Ishikawa (cell line): ENCODE results near the gene NTMT1.

Source experiments
- CEBPB ChIP-seq: IDR thresholded peaks from 2 replicates; pipeline ENCODE4 v1.6.1; 2012
- CREB1 ChIP-seq: IDR thresholded peaks from 2 replicates; pipeline ENCODE4 v1.6.1; 2012; ENCODE audit warnings: low read depth
- EGR1 ChIP-seq: IDR thresholded peaks from 2 replicates; pipeline ENCODE4 v1.6.1; 2012
- EP300 ChIP-seq: IDR thresholded peaks from 2 replicates; pipeline ENCODE4 v1.6.1; 2012; ENCODE audit warnings: borderline replicate concordance
- FOXM1 ChIP-seq: IDR thresholded peaks from 2 replicates; pipeline ENCODE4 v1.6.1; 2012; ENCODE audit warnings: low read depth, borderline replicate concordance
- NFIC ChIP-seq: IDR thresholded peaks from 2 replicates; pipeline ENCODE4 v1.6.1; 2012
- RAD21 ChIP-seq: IDR thresholded peaks from 2 replicates; pipeline ENCODE4 v1.6.1; 2012; ENCODE audit warnings: low read depth
- TAF1 ChIP-seq: IDR thresholded peaks from 2 replicates; pipeline ENCODE4 v1.6.1; 2012; ENCODE audit warnings: low read depth, mild to moderate bottlenecking
- TCF12 ChIP-seq: IDR thresholded peaks from 2 replicates; pipeline ENCODE4 v1.6.1; 2012; ENCODE audit warnings: low read depth
- TEAD4 ChIP-seq: IDR thresholded peaks from 2 replicates; pipeline ENCODE4 v1.6.1; 2012
- YY1 ChIP-seq: IDR thresholded peaks from 2 replicates; pipeline ENCODE4 v1.6.1; 2012; ENCODE audit warnings: low read depth
- ZBTB7A ChIP-seq: IDR thresholded peaks from 2 replicates; pipeline ENCODE4 v1.6.1; 2012; ENCODE audit warnings: low read depth
- TF ChIP-seq, protein P1 (sequence below): IDR thresholded peaks from 2 replicates; pipeline ENCODE4 v1.6.1; 2012; ENCODE audit warnings: low read depth, mild to moderate bottlenecking
- TF ChIP-seq, protein P2 (sequence below): IDR thresholded peaks from 2 replicates; pipeline ENCODE4 v1.6.1; 2012
- TF ChIP-seq, protein P3 (sequence below): IDR thresholded peaks from 2 replicates; pipeline ENCODE4 v1.6.1; 2012

NTMT1 gene

DNA sequence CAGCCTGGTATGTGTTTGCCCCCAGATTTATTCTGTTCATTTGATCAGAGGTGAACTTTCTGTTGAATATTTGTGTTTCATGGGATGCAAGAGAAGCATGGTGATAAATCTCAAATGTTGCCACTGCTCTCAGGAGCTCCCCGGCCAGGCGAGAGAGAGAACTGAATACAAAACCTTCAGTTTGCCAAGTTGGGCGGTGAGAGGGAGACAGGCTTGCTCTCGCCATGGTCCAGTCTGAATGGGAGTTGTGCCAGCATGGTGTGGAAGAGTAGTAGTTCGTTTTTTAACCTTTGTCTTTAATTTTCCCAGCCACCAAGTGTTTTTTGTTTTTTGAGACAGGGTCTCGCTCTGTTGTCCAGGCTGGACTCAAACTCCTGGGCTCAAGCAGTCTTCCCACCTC, 2.7 kb downstream of the NTMT1 start:
- TF ChIP-seq, protein P1, sequence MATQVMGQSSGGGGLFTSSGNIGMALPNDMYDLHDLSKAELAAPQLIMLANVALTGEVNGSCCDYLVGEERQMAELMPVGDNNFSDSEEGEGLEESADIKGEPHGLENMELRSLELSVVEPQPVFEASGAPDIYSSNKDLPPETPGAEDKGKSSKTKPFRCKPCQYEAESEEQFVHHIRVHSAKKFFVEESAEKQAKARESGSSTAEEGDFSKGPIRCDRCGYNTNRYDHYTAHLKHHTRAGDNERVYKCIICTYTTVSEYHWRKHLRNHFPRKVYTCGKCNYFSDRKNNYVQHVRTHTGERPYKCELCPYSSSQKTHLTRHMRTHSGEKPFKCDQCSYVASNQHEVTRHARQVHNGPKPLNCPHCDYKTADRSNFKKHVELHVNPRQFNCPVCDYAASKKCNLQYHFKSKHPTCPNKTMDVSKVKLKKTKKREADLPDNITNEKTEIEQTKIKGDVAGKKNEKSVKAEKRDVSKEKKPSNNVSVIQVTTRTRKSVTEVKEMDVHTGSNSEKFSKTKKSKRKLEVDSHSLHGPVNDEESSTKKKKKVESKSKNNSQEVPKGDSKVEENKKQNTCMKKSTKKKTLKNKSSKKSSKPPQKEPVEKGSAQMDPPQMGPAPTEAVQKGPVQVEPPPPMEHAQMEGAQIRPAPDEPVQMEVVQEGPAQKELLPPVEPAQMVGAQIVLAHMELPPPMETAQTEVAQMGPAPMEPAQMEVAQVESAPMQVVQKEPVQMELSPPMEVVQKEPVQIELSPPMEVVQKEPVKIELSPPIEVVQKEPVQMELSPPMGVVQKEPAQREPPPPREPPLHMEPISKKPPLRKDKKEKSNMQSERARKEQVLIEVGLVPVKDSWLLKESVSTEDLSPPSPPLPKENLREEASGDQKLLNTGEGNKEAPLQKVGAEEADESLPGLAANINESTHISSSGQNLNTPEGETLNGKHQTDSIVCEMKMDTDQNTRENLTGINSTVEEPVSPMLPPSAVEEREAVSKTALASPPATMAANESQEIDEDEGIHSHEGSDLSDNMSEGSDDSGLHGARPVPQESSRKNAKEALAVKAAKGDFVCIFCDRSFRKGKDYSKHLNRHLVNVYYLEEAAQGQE: no peak
- no peak for TF ChIP-seq TEAD4
- TF ChIP-seq, protein P2, sequence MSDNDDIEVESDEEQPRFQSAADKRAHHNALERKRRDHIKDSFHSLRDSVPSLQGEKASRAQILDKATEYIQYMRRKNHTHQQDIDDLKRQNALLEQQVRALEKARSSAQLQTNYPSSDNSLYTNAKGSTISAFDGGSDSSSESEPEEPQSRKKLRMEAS: no peak
- no peak for TF ChIP-seq EGR1
- no peak for TF ChIP-seq EP300
- TF ChIP-seq FOXM1: no peak
- TF ChIP-seq, protein P3, sequence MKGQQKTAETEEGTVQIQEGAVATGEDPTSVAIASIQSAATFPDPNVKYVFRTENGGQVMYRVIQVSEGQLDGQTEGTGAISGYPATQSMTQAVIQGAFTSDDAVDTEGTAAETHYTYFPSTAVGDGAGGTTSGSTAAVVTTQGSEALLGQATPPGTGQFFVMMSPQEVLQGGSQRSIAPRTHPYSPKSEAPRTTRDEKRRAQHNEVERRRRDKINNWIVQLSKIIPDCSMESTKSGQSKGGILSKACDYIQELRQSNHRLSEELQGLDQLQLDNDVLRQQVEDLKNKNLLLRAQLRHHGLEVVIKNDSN: no peak
- TF ChIP-seq CREB1: no peak
- TF ChIP-seq ZBTB7A: no peak
- no peak for TF ChIP-seq TCF12
- no peak for TF ChIP-seq CEBPB
- TF ChIP-seq TAF1: no peak
- no peak for TF ChIP-seq NFIC
- TF ChIP-seq RAD21: no peak

DNA sequence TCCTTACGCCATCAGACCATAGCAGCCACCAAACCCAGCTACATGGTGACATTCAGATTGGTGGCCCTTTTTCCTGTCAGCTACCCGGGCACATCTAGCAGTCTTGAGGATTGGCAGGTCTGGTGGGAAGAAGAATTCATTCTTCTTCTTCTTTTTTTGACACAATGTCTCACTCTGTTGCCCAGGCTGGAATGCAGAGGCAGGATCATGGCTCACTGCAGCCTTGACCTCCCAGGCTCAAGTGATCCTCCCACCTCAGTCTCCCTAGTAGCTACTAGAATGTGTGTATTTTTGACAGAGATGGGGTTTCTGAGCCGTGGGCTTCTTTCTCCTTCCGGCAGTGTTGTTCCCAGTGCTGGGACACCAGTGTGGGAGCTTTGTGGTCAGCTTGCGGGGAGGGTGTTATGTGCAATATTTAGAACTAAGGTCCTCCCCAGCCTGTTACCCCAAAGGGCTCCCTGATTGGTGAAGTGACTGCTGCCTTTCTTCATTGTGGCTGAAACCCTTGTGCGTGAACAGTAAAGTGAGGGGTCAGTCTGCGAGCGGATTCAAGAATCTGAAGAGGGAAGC, 3.4 kb downstream of the NTMT1 start:
- TF ChIP-seq NFIC: no peak
- TF ChIP-seq TAF1: no peak
- TF ChIP-seq CREB1: no peak
- no peak for TF ChIP-seq YY1
- no peak for TF ChIP-seq TEAD4
- no peak for TF ChIP-seq TCF12
- TF ChIP-seq, protein P3: no peak
- no peak for TF ChIP-seq FOXM1
- TF ChIP-seq, protein P2: no peak
- TF ChIP-seq CEBPB: no peak

DNA sequence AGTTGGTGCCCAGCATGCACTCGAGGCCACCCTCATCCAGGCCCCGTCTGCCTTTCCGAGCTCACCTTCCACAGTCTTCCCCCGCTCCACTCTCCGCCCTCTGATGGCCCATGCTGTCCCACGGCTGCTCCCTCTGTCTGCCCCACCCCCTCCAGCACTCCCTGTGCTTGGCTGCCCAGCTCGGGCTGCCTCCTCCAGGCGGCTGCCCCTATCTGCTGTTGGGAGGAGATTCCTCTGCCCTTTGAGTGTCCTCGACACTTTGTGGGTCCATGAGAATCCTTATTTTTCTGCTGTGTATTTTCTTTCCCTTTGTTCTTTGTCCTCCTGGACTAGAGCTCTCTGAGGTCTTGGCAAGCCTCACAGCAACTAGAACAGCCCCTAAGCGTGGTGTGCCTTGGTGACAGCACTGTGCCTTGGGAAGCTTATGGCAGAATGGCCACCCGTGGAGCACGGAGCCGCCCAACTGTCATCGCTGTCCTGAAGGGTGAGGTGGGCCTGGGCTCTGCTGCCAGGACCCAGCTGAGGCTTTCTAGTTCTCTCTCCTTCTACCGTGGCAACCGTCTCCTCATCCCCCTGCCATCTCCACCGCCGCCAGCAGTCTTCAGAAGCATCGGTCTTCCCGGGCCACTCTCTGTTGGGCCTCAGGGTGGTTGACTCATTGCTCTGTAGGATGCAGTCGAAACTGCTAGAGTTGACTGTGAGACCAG, 5.2 kb downstream of the NTMT1 start:
- TF ChIP-seq TAF1: no peak
- no peak for TF ChIP-seq FOXM1
- TF ChIP-seq RAD21: no peak

DNA sequence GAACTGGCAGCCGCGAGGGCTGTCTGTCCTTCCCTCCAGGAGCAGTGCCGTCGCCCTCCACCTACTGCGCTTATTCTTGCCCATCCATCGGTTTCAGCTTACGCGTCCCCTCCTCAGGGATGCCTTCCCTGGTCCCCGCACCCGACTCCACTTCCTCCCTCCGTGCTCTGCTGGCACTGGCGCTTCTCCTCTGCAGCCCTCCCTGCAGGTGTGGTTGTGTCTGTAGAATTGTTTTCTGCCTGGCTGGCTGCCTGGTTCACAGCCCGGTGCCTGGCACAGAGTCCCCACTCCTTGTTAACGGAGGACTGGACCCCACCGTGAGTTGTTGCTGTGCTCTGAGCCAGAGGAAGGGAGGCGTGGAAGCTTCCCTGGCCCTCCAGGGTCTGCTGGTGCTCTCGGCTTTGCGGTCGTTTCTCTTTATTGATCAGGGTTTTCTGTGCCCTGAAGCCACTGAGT, 5.7 kb downstream of the NTMT1 start:
- peak; percentile 12; the same call in 1 of the 2 replicates for TF ChIP-seq NFIC
- TF ChIP-seq ZBTB7A: no peak
- no peak for TF ChIP-seq TCF12

DNA sequence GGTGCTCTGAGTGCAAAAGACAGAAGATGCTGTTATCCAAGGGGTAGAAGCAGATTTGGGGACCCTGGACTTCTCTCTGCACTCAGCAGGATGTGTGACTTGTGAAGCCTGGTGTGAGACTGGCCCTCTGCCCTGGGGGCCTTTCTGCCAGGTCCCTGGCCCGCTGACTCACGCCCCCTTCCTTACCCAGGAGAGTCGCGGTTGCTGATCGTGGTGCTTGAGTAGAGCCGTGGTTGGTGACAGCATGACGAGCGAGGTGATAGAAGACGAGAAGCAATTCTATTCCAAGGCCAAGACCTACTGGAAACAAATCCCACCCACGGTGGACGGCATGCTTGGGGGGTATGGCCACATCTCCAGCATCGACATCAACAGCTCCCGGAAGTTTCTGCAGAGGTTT, 6.5 kb downstream of the NTMT1 start:
- TF ChIP-seq NFIC (no peak), FOXM1 (no peak), TCF12 (no peak), TEAD4 (no peak), EP300 (no peak), RAD21 (no peak)
- TF ChIP-seq, protein P1: no peak

DNA sequence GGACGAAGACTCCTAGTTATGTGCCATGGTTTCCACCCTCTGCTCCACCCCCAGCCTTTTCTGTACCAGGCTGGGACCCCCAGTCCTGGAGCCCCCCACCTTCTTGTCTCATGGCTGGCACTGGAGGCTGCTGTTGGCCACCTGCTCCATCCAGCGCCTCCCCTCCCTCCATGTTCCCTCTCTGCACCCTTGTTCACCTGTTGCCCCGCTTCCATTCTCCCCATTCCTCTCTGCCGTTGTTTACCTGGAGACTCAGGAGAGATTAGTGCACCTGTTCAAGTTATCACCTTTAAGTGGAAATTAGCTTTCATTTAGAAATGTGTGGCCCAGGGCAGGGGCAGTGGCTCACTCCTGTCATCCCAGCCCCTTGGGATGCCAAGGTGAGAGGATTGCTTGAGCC, 7.2 kb downstream of the NTMT1 start:
- TF ChIP-seq, protein P1: no peak
- TF ChIP-seq TCF12: no peak
- TF ChIP-seq CEBPB: no peak
